ENCODE results near the gene PPP1R1B.

Gene PPP1R1B

GRCh38 chr17:39600288-39600996, 26.3 kb upstream of the PPP1R1B start:
- no peak for DNase-seq (ENCODE audit: extremely low read depth in 1 of 2, low read depth in 1 of 2)

GRCh38 chr17:39600997-39601597, 25.7 kb upstream of the PPP1R1B start:
- DNase-seq (ENCODE audit: extremely low read depth in 1 of 2, low read depth in 1 of 2) = no peak

- DNase-seq (ENCODE audit: extremely low read depth in 1 of 2, low read depth in 1 of 2) = no peak
These were observed 24.8 kb upstream of the PPP1R1B start for GRCh38 chr17:39601758-39602532.

GRCh38 chr17:39602533-39603303, 24.0 kb upstream of the PPP1R1B start:
- no peak for DNase-seq (ENCODE audit: extremely low read depth in 1 of 2, low read depth in 1 of 2)

- no peak for DNase-seq (ENCODE audit: extremely low read depth in 1 of 2, low read depth in 1 of 2)
These were observed 23.3 kb upstream of the PPP1R1B start for GRCh38 chr17:39603304-39604016.

GRCh38 chr17:39604911-39605491, 21.8 kb upstream of the PPP1R1B start:
- no peak for DNase-seq (ENCODE audit: extremely low read depth in 1 of 2, low read depth in 1 of 2)

- DNase-seq (ENCODE audit: extremely low read depth in 1 of 2, low read depth in 1 of 2) = no peak
These were observed 21.0 kb upstream of the PPP1R1B start for GRCh38 chr17:39605492-39606433.

- no peak for DNase-seq (ENCODE audit: extremely low read depth in 1 of 2, low read depth in 1 of 2)
These were observed 20.2 kb upstream of the PPP1R1B start for GRCh38 chr17:39606434-39607056.

GRCh38 chr17:39607057-39607850, 19.5 kb upstream of the PPP1R1B start:
- no peak for DNase-seq (ENCODE audit: extremely low read depth in 1 of 2, low read depth in 1 of 2)

GRCh38 chr17:39607851-39608130, 19.0 kb upstream of the PPP1R1B start, which contains the start of gene NEUROD2:
Gene NEUROD2, minus strand, starts transcription at chr17:39607920. Its CDS starts 1,321 bp downstream, at chr17:39606599.
- no peak for DNase-seq (ENCODE audit: extremely low read depth in 1 of 2, low read depth in 1 of 2)

- no peak for DNase-seq (ENCODE audit: extremely low read depth in 1 of 2, low read depth in 1 of 2)
These were observed 18.4 kb upstream of the PPP1R1B start for GRCh38 chr17:39608142-39608981.

GRCh38 chr17:39609416-39610025, 17.2 kb upstream of the PPP1R1B start:
- DNase-seq (ENCODE audit: extremely low read depth in 1 of 2, low read depth in 1 of 2) = no peak

GRCh38 chr17:39611401-39612112, 15.2 kb upstream of the PPP1R1B start:
- DNase-seq (ENCODE audit: extremely low read depth in 1 of 2, low read depth in 1 of 2) = no peak

- DNase-seq (ENCODE audit: extremely low read depth in 1 of 2, low read depth in 1 of 2) = no peak
These were observed 14.4 kb upstream of the PPP1R1B start for GRCh38 chr17:39612291-39612894.

GRCh38 chr17:39612935-39613464, 13.8 kb upstream of the PPP1R1B start:
- no peak for DNase-seq (ENCODE audit: extremely low read depth in 1 of 2, low read depth in 1 of 2)

Measured in stimulated activated CD8-positive, alpha-beta memory T cell treated with anti-CD3 and anti-CD28 coated beads, Interleukin-7, amount 100 ng/mL, for 48 hours (primary cell).